ENCODE results near the gene OSM.

- TF ChIP-seq, protein P1, sequence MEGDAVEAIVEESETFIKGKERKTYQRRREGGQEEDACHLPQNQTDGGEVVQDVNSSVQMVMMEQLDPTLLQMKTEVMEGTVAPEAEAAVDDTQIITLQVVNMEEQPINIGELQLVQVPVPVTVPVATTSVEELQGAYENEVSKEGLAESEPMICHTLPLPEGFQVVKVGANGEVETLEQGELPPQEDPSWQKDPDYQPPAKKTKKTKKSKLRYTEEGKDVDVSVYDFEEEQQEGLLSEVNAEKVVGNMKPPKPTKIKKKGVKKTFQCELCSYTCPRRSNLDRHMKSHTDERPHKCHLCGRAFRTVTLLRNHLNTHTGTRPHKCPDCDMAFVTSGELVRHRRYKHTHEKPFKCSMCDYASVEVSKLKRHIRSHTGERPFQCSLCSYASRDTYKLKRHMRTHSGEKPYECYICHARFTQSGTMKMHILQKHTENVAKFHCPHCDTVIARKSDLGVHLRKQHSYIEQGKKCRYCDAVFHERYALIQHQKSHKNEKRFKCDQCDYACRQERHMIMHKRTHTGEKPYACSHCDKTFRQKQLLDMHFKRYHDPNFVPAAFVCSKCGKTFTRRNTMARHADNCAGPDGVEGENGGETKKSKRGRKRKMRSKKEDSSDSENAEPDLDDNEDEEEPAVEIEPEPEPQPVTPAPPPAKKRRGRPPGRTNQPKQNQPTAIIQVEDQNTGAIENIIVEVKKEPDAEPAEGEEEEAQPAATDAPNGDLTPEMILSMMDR (IDR thresholded peaks at IDR 0.05): no peak
- no peak for TF ChIP-seq POLR2A (IDR thresholded peaks at IDR 0.05)
Observed at GRCh38 chr22:30313527-30314363, 47.1 kb upstream of the OSM start.
